ENCODE data around the gene SEMA6A.

SEMA6A gene

DNA sequence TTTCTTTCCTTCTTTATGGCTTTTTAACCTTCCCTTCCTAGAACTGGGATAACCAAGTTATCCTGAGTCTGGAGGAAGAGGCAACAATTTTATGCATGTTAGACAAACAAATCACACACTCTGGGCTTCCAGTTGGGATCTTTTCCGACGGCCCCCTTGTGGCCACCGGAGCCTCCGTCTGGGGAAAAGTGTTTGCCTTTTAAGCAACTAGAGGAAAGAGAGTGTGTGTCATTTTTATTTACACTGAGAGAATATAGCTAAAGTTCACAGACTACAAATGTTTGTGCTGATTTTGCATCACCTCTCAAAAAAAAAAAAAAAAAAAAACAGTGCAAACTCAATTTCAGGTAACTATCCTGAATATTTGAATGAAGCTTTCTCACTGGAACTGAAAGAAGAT lies 126.2 kb downstream of the SEMA6A start:
- POLR2A ChIA-PET, result no interaction called here
- no peak for DNase-seq (ENCODE audit: low read depth, low spot score)
- CTCF ChIA-PET, result no interaction called here
- no peak overlapping the region for H3K4me3 ChIP-seq (ENCODE audit: low read depth, low read length)
- TF ChIP-seq, protein P1, sequence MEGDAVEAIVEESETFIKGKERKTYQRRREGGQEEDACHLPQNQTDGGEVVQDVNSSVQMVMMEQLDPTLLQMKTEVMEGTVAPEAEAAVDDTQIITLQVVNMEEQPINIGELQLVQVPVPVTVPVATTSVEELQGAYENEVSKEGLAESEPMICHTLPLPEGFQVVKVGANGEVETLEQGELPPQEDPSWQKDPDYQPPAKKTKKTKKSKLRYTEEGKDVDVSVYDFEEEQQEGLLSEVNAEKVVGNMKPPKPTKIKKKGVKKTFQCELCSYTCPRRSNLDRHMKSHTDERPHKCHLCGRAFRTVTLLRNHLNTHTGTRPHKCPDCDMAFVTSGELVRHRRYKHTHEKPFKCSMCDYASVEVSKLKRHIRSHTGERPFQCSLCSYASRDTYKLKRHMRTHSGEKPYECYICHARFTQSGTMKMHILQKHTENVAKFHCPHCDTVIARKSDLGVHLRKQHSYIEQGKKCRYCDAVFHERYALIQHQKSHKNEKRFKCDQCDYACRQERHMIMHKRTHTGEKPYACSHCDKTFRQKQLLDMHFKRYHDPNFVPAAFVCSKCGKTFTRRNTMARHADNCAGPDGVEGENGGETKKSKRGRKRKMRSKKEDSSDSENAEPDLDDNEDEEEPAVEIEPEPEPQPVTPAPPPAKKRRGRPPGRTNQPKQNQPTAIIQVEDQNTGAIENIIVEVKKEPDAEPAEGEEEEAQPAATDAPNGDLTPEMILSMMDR (IDR thresholded peaks at IDR 0.05; ENCODE audit: insufficient read depth, low read length, missing control alignments), result no peak

DNA sequence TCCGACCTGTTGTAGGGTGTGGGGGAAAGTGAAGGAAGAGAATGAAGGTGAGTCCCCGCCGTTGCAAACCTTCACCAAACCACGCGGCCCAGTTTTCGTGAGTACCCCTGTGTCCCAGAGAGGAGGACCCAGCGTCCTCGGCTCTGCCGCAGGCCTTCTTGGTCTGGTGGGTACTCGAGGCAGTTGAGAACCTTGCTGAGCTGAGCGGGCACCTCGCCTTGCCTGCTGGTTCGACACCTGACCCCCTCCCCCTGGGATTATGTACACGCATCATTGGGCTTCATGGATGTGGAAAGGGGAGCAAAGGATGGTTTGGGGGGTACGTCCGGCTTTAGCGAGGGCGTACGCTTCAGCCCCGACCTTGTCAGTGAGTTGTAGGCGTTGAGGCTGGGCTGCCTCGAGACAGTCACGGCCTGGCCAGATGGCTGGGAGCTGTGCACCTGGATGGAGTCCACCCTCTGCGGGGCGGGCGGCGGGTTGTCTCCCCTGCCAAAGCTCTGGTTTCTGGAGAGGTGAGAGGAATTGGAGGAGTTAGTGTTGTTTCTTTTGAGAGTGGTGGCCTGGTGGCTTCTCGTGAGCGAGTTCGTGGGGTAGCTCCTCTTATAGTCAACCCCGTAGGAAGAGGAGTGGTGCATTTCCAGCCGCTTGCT lies 128.1 kb downstream of the SEMA6A start:
- DNase-seq (ENCODE audit: low read depth, low spot score), result no peak
- H3K4me3 ChIP-seq (ENCODE audit: low read depth, low read length), result no peak overlapping the region
- POLR2A ChIA-PET, result no interaction called here
- TF ChIP-seq, protein P1 (IDR thresholded peaks at IDR 0.05; ENCODE audit: insufficient read depth, low read length, missing control alignments), result no peak
- CTCF ChIA-PET, result no interaction called here

DNA sequence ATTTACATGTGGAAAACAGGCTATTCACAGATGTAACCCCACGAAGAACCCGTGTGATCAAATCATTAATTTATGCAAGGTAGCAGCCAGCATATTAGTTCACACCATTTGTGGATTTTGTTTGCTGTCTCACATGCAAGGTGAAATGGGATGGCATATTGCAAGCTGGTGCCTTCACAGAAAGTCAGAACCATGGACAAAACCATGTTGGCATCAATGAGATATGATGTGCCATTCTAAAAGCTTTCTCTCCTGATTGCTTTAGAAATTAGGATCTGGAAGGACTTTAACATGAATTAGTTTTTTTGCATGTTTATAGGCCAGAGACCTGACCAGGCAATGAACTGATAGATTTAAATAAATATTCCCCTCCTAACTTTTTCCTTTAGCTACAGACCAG lies 129.3 kb downstream of the SEMA6A start:
- no peak overlapping the region for H3K4me3 ChIP-seq (ENCODE audit: low read depth, low read length)
- ChIA-PET POLR2A (no interaction called here), CTCF (no interaction called here)
- no peak for DNase-seq (ENCODE audit: low read depth, low spot score)
- TF ChIP-seq, protein P1 (IDR thresholded peaks at IDR 0.05; ENCODE audit: insufficient read depth, low read length, missing control alignments), result no peak

DNA sequence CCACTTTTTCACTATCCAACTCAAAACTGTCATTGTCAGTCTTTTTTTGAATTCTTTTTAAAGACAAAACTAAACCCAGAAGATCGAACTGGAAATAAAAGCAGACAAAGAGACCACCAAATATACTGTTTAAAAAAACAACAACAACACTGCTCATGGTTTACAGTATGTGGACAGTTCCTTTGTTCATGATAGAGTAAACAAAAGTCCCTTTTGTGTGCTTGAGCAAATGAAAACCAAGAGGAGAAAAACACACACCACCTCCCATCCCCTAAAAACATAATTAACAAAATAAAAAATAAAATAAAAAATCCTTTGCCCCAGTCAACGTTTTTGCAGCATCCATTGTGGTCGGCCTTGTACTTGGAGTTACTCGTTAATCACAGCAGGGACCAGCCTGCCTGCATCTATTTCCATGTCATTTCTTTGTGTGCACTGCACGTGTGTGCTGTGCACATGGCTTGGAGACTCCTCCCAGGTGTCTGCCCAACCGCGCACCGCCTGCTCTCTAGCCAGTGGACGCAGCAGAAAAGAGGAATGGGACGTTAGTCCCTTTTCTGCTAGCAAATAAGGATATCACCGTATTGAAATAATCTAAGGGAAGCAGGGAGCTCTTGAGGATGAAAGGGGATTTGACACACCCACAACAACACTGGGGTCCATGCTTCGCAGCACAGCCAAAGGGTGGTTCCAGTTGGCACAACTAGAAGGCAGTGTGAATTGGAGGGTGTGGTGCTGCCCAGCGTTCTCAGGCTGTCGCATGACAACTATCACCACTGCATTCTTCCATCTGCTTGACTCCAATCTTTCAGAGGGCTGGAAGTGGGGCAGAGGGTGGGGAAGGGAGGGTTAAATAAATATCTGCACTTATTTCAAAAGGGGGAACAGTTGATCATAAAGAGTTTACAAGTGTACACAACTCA lies 130.0 kb downstream of the SEMA6A start:
- POLR2A ChIA-PET, result no interaction called here
- CTCF ChIA-PET, result no interaction called here
- H3K4me3 ChIP-seq (ENCODE audit: low read depth, low read length), result no peak overlapping the region
- TF ChIP-seq, protein P1 (IDR thresholded peaks at IDR 0.05; ENCODE audit: insufficient read depth, low read length, missing control alignments), result no peak
- no peak for DNase-seq (ENCODE audit: low read depth, low spot score)

DNA sequence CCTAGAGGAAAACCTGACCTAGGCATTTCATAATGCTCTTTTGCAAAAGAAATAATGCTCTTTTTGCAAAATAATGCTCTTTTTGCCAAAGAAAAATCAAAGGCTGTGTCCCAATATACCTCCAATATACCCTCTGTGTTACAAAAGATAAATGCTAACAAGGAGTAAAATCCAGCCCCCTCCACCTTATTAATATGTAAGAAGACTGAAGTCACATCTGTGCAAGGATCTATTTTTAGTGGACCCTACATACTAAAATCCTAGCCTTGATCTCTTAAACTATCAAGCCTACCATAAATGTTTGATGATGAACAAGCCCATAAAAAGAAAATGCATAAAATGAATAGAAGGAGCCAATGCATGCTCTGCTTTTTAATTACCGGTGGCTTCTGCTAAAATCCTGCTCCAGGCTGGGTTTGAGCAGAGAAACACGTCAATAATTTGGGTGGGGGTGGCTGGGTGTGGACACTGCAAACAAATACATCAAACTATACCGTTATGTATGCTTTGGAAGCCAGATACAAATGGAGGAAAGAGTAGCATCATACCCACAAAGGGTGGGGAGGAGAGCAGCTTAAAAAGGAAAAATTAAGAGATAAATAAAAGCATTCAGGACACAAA lies 131.6 kb downstream of the SEMA6A start:
- CTCF ChIA-PET, result no interaction called here

More for the DNA sequence above, 131.6 kb downstream of the SEMA6A start:
- DNase-seq (ENCODE audit: low read depth, low spot score), result no peak
- TF ChIP-seq, protein P1 (IDR thresholded peaks at IDR 0.05; ENCODE audit: insufficient read depth, low read length, missing control alignments), result no peak
- no peak overlapping the region for H3K4me3 ChIP-seq (ENCODE audit: low read depth, low read length)
- POLR2A ChIA-PET, result no interaction called here

Measured in AG04449 (cell line).